HG03342 (cell line): ENCODE measurements around the gene SEMA3E.
"Not testable (repeated sequence)": the region's sequence is repeated elsewhere in the genome, so short reads cannot be mapped to it uniquely, and the experiment has no call there.

ENCODE experiments used
- ATAC-seq: cut with Tn5 transposase; IDR thresholded peaks from one replicate; pipeline ENCODE4 v1.9.1; 2021; ENCODE audit warnings: mild to moderate bottlenecking, moderate library complexity; ENCODE audit not compliant: unreplicated experiment

The SEMA3E gene

DNA sequence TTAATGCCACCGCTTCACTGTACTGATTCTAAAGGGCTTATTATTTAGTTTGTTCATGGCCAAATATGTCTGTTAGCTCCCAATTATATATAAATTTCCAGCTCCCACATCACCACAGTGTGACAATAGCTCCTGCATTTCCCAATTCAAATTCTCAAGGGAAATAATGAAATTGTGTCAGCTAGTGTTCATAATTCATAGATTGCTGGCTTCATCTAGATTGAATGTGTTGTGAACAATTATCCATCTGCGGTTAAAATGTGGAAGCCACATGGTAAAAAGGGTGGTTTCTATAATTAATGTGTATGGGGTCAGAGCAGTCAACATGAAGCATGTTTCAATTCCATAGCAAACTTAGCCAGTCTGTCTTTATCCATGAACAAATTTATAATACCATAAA, 154.3 kb downstream of the SEMA3E start:
- no peak for ATAC-seq

DNA sequence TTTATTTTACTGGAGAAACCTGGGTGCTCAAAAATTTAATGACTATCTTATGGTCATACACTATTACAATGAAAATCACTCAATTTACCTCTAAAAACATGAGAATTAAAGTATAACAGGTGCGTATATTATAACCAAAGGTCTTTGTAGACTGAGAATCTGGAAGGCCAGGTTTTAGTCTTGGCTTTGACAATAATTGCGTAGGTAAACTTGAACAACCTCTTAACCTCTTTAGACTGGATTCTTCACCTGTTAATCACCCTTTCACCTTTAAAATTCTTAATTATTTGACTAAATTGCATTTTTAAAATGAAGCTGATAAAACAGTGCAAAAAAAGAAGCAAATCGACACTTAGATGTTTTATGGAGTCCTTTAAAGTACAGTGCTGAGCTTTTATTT, 156.1 kb downstream of the SEMA3E start:
- no peak for ATAC-seq

DNA sequence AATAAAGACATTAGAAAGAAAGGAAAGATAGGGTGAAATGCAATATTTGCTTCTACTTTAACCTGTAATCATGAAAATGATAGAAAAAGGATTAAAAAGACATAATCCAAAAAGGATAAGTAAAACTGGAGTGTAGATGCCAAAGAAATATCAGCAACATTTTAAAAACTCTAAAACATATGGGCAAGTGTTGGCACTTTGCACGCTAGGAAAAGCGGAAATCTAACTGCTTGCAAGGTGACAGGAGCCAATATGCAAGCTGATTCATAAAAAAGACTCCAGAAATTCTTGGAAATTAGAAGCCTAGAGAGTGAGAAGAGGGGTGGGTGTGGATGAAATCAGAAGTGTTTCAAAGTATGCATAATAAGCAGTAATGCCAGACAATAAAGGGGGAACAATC, 161.1 kb downstream of the SEMA3E start:
- no peak for ATAC-seq

DNA sequence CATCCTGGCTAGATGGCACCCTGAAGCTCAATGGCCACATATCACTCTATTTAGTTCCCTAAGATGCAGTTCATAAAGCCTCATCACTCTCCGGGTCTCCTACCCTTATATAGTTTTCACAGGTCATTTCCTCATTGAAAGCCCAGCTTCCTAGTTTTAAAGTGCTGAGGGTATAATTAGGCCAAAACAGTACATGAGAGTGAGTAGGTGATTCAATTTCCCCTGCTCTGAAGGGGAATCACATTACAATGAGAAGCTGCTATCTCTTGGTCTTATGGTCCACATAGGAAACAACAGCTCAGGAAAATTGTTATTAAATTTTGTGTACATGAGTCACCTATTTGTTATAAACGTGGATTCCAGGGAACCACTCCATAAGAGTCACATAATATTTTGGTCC, 162.0 kb downstream of the SEMA3E start:
- ATAC-seq = no peak

DNA sequence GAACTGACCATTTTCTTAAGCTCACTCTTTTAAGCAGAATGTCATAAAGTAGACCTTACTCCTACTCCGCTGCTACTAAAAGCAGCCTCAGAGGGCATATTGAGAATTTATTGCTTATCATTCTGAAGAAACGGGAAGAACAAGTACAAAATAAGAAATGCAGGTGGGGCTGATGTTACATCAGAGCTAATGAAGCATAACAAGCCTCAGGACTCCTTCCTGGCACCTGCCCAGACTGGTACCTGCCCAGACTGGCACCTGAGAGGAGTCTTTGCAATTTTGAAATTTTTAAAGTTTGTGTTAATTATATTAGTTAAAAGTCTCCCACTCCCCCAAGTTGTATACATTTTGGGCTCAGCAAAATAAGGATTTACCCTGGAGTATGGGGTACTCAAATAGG, 162.4 kb downstream of the SEMA3E start:
- ATAC-seq = no peak

DNA sequence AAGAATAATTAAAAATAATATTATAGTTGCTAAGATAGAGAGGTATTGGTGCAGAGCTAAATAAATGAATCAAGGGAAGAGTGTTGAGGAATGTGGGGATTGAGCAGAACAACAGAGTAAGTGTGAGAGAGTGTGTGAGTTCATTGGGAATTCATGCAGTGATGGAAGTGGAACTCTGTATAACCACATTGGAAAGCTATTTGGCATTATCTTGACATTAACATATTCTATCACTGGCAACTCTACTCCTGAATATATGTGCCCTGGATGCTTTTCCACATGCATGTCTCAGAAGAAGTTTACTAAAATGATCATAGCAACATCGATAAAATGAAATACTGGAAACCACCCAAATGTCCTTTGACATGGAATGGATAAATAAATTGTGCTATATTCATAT, 164.1 kb downstream of the SEMA3E start:
- no peak for ATAC-seq

DNA sequence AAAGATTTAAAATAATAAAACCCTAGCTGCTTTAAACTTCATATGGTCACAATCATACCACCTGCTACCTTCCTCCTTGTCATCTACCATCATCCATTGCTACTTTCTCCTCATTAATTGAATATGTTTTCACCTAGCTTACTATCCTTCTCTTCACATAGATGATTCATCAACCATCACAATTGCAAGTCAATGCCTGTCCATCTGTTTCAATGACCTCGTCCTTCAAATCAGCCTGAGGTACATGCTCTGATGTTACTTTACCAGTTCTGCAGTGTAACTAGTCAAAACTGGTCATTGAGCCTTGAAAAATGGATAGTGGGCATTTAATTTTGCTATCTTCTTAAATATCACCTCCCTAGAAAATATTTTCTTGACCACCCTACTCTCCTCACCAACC, 164.7 kb downstream of the SEMA3E start:
- no peak for ATAC-seq

DNA sequence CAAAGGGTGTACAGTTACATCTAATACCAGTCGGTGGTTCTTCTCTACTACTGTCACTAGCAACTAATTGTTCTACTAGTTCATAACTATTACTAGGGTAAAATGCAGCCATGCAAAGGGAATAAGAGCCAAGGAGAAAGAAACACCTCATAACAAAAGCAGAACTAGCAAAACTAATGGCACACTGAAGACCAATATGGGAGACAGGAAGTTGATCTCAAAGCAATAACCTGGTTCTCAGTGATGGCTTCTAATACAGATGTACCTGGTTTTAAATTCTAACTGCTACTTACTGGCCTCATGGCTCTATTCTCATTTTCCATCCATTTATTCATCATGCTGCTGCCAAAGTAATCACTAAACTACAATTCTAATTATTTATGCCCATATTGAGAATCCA, 170.3 kb downstream of the SEMA3E start:
- ATAC-seq = no peak

DNA sequence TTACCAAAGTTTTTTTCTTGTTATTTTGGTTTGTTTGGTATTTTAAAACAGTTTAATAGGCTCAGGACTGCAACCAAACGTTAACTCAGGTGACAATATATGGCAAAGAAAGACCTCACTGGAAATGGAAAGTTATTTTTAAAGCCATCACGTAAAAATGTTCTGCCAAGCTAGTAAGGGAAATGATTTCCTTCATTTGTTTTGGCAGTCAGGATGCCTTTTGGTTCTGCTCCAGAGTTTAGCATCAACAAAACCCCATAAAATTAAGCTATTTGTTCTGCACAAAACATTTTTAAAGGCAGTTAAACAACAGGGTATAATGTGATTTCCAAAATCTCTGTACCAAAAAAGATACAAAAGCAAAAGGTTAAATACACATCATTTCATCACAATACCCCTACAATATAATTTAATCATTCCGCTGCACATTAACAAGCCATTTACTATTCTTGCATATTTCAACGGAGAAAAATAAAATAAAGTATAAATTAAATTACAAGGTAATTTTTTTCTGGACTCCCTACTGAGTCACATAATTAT, 172.4 kb downstream of the SEMA3E start:
- no peak for ATAC-seq

DNA sequence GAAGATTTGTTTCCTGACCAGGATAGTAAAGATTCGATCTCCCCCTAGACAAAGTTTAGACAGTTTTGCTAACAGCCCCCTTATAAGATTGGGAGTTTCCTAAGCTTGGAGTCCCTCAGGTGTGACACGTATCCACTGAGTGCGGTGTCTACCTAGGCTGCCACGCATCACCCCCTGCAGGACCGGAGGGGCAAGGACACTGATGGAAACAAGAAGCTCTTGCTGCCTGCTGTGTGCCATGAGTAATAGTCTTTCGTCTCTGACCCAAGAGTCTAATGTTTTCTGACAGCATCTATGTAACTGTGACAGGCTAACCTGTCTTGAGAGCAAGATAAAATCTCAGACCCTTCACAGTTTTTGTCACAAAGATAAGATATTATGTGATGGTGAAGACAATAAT, 173.5 kb downstream of the SEMA3E start:
- no peak for ATAC-seq

DNA sequence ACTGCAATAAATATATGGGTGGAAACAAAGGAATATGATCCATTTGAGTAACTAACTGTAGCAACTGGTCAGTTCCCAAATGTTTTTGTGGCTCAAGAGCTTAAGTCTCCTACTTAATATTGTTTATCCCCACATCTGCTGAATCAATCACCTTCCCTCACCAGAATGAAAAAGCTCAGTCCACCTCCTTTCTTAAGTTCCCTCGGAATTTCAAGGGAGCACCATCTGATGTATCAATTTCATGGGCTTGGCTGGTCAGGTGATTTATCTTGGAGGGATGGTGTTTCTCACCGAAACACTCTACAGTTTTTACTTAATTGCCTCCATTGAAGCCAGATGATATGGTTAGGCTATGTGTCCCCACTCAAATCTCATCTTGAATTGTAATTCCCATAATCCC, 176.6 kb downstream of the SEMA3E start:
- ATAC-seq = no peak

DNA sequence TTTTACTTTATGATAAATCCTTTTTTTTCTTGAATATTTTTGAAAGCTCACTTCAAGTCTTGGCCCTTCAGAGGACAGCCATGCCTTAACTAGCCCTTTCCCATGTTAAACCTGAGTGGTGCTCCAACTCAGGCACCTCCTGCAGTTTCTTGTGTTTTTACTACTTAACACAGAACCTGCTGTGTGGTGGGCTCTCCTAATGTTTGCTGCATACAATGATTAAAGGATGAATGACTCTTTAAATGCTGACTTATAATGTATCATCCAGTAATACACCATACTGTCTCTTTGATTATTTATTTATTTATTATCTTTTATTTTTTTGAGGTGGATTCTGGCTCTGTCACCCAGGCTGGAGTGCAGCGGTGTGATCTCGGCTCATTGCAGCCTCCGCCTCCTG, 179.4 kb downstream of the SEMA3E start:
- ATAC-seq = no peak

DNA sequence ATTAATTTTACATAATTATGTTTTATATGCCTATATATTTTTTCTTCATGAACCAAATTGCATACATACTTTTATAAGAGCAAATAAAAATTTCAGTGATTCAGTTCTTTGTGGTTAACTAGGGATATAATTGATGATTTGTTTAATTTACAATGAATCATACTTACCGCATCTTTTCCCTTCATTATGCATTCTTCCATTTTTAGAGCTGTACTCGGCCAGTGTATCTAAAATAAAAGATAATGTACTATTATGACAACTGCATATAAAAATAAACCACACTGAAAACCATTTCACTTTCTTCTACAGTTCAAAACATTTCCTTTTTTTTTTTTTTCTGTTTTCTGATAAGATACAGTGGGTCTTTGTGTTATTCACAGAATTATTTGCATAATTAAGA, 179.9 kb downstream of the SEMA3E start:
- ATAC-seq = no peak

DNA sequence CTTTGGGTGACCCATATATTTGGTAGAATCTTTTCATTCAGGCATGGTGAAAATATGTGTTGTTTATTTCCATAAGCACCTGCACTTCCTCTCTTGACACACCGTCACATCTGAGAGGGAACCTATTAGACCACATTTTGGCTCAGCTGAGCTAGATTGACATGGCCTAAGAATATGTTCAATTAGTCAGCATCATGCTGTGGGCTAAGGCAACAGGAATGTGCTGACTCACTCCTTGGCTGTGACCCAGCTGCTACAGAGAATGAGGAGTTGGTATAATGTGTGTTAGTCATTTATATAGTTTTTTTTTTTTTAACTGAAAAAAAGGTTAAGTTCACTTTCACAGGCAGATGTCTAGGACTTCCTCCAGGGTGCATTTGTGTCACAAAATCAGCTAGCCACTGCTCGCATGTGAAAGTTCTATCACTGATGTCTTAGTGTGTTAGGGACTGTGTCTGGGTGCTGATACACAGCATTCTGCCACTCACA, 180.6 kb downstream of the SEMA3E start:
- ATAC-seq = peak; percentile 93

DNA sequence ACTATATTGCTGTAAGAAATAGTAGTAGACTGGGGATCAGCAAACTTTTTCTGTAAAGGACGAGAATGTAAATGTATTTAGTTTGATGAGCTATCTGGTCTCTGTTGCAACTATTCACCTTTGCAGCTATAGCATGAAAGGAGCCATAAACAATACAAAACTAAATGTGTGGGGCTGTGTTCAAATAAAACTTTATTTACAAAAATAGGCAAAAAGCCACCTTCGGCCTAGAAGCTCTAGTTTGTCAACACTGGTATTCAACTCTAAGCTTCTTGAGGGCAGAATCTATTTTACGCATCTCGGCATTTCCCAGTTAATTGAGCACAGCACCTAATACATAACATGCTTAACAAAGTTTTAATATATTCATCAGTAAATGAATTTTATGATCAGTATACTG, 181.4 kb downstream of the SEMA3E start:
- ATAC-seq = no peak

DNA sequence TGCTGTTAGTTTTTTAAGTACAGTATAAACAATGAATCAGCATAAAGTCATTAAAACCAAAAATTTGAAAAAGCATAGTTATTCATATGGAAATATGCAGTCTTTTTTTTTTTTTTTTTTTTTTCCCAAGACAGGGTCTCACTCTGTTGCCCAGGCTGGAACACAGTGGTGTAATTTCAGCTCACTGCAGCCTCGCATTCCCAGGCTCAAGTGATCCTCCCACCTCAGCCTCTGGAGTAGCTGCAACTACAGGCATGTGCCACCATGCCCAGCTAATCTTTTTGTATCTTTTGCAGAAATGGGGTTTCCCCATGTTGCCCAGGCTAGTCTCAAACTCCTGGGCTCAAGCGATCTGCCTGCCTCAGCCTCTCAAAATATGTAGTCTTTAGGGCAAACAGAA, 182.0 kb downstream of the SEMA3E start:
- ATAC-seq = no peak

DNA sequence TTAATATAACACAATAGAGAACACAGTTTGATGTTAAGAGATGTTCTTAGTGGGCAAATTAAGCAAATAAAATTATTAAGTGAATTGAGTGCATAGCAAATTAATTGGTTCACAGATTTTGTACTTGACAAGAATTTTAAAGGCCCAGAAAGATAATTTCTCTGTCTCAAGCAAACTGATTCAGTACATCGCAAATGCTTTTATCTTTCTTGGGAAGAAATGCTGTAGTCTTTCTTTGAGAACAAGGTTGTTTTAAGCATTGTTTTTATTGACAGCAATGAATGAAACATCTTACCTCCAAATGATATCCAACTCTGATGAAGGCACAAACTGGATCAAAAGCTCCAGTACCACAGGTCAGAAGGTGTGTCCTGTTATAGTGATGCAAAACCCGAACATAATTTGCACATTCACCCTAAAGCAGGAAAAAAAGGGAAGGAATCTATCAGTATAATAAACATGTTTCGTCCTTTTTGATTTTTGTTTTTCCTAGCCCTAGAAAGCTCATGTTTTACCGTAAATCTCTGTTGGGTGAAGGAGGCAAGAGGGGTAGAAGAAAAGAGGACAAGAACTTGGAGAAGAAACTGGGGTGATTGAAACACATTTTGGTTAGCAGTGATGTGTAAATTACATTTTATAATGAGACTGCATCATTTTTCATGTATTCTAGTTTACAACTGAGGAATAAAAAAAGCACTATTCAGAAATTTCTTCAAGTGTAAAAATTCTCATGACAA, 182.6 kb downstream of the SEMA3E start:
- no peak for ATAC-seq

DNA sequence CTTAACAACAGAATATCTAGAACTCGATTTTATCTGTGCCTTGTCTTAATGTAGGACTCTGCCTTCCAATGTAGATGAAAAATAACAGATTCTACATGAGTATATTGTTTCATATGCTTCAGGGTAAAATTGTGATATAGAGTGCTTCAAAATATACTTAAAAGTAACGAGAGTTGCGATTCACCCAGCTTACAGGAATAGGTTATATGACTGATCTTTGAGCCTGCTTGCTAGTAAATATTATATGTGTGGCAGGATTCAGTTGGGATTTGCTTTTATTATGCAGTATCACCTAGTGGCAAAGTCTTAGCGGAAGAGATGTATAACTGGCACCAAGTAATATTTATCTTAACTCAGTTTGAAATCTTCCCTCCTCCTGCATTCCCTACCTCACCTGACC, 183.3 kb downstream of the SEMA3E start:
- ATAC-seq = no peak

DNA sequence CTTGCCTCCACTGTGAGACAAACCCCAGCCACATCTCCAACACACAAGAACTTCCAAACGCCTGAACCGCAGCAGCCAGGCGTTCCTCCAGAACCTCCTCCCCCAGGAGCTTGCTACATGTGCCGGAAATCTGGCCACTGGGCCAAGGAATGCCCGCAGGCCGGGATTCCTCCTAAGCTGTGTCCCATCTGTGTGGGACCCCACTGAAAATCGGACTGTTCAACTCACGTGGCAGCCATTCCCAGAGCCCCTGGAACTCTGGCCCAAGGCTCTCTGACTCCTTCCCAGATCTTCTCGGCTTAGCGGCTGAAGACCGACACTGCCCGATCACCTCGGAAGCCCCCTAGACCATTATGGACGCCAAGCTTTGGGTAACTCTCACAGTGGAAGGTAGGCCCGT, 187.1 kb downstream of the SEMA3E start:
- not testable (repeated sequence) for ATAC-seq

DNA sequence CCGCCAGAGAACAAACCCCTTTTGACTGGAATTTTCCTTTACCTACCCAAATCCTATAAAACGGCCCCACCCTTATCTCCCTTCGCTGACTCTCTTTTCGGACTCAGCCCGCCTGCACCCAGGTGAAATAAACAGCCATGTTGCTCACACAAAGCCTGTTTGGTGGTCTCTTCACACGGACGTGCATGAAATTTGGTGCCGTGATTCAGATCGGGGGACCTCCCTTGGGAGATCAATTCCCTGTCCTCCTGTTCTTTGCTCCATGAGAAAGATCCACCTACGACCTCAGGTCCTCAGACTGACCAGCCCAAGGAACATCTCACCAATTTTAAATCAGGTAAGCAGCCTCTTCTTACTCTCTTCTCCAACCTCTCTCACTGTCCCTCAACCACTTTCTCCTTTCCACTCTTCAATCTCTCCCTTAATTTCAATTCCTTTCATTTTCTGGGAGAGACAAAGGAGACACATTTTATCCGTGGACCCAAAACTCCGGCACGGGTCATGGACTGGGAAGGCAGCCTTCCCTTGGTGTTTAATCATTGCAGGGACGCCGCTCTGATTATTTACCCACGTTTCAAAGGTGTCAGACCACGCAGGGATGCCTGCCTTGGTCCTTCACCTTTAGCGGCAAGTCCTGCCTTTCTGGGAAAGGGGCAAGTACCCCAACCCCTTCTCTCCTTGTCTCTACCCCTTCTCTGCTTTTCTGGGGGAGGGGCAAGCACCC, 188.8 kb downstream of the SEMA3E start:
- ATAC-seq = not testable (repeated sequence)

DNA sequence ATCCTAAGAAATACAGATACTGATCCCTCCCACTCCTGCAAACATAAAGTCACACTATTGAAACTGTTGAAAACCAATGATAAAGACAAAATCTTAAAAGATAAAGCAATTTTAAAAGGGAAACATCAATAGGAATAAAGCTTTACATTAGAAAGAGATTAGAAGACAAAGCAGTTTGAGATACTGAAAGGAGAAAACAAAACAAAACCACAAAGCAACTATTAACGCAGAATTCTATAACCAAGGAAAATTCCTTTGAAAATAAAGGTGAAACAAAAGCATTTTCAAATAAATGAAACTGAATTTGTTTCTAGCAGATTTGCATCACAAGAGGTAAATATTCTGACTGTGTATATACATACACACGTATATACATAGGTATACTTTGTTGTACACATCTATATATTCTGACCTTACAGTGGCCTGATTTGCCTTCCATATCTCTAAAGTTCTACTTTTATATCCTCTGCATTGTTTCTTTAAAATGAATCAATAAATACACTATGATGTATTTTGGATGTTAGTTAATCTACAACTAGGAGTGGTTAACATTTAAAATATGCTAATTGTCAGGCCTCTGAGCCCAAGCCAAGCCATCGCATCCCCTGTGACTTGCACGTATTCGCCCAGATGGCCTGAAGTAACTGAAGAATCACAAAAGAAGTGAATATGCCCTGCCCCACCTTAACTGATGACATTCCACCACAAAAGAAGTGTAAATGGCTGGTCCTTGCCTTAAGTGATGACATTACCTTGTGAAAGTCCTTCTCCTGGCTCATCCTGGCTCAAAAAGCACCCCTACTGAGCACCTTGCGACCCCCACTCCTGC, 189.6 kb downstream of the SEMA3E start:
- not testable (repeated sequence) for ATAC-seq
